A673 (cell line): ENCODE results near the gene NT5E. TPM values are rescaled to one million over a fixed set of nuclear protein-coding genes. Genes with fewer than 3 reads are reported as not detected.

Experiments
- BruUV-seq: library from RNA; stranded (reverse); fragments of 400-500 nt; replicated peaks from 2 replicates; lab custom pipeline; 2021; lab: Mats Ljungman, UMichigan
- CTCF ChIA-PET: fragments of 300-600 bp; sonication (Branson Sonifier 250); formaldehyde crosslinking; loops from one replicate; lab custom pipeline; 2022; ENCODE audit warnings: antibody characterized with exemption; lab: Charles Lee
- POLR2A ChIA-PET: fragments of 300-600 bp; sonication (Branson Sonifier 250); formaldehyde crosslinking; loops from one replicate; lab custom pipeline; 2022; ENCODE audit warnings: antibody characterized with exemption; ENCODE audit not compliant: low non-redundant PET; lab: Charles Lee
- DNase-seq: peaks from one replicate; pipeline ENCODE4 v3.0.0-alpha.2; 2015; ENCODE audit warnings: low spot score
- H3K27ac ChIP-seq: fragments of 200-600 bp; sonication (generic); 2 replicates; pipeline ENCODE4 v1.5.1; 2016; ENCODE audit warnings: mixed run types, low read depth, mild to moderate bottlenecking, mixed read lengths, antibody characterized with exemption, low read length; ENCODE audit not compliant: poor library complexity, severe bottlenecking
- H3K27me3 ChIP-seq: fragments of 200-600 bp; sonication (generic); replicated peaks from 2 replicates; pipeline ENCODE4 v1.6.1; 2017; ENCODE audit warnings: mixed run types, low read depth, mild to moderate bottlenecking, mixed read lengths, antibody characterized with exemption, low read length; ENCODE audit not compliant: insufficient read depth, poor library complexity
- H3K36me3 ChIP-seq: fragments of 200-600 bp; sonication (generic); 2 replicates; pipeline ENCODE4 v1.6.1; 2016; ENCODE audit warnings: mixed run types, mild to moderate bottlenecking, mixed read lengths, antibody characterized with exemption, low read length; ENCODE audit not compliant: insufficient read depth, poor library complexity, severe bottlenecking
- H3K4me1 ChIP-seq: fragments of 200-600 bp; sonication (generic); 2 replicates; pipeline ENCODE4 v1.6.1; 2017; ENCODE audit warnings: mixed run types, mild to moderate bottlenecking, mixed read lengths, antibody characterized with exemption, low read length; ENCODE audit not compliant: insufficient read depth, poor library complexity, severe bottlenecking
- H3K4me3 ChIP-seq: fragments of 200-600 bp; sonication (generic); 2 replicates; pipeline ENCODE4 v1.5.1; 2016; ENCODE audit warnings: low read depth, mixed run types, mild to moderate bottlenecking, mixed read lengths, low read length; ENCODE audit not compliant: poor library complexity, severe bottlenecking
- H3K9me3 ChIP-seq: fragments of 200-600 bp; sonication (generic); 2 replicates; pipeline ENCODE4 v1.6.1; 2016; ENCODE audit warnings: mixed run types, low read depth, mild to moderate bottlenecking, mixed read lengths, antibody characterized with exemption, low read length; ENCODE audit not compliant: poor library complexity, severe bottlenecking
- CTCF ChIP-seq: fragments of 300-800, 200-600 bp; sonication (generic); conservative IDR thresholded peaks from 2 replicates; pipeline ENCODE4 v1.5.1; 2017; ENCODE audit warnings: low read depth, mild to moderate bottlenecking, antibody characterized with exemption, low read length, moderate library complexity, mixed read lengths
- EZH2 ChIP-seq: fragments of 200-600 bp; sonication (generic); IDR thresholded peaks from 2 replicates; pipeline ENCODE4 v1.6.1; 2017; ENCODE audit warnings: borderline replicate concordance, low read depth, mild to moderate bottlenecking, mixed read lengths, antibody characterized with exemption, low read length; ENCODE audit not compliant: poor library complexity, severe bottlenecking
- intact Hi-C: fragments of 100-400 bp; cut with micrococcal nuclease; formaldehyde crosslinking; loops from one replicate; pipeline ENCODE4 v1.10.0; 2022; ENCODE audit not compliant: unreplicated experiment
- total RNA-seq: library from RNA; stranded (reverse); gene quantifications from 2 replicates; pipeline ENCODE4 v1.2.3, GENCODE V29; 2021

Gene NT5E
- total RNA-seq, 1 experiment from 2014 or later, result 32.7 TPM

GRCh38 chr6:85419046-85419759 is 30.7 kb upstream of the NT5E start:
- H3K4me3 ChIP-seq, result no peak overlapping the region
- TF ChIP-seq EZH2, result no peak
- no peak for TF ChIP-seq CTCF
- H3K27me3 ChIP-seq, result no peaks in the 10 kb centered on the region
- no peak for DNase-seq
- intact Hi-C loops, result no loop called here
- H3K4me1 ChIP-seq, result no peaks in the 10 kb centered on the region
- ChIA-PET CTCF (no interaction called here), POLR2A (no interaction called here)
- no peaks in the 10 kb centered on the region for H3K9me3 ChIP-seq
- H3K27ac ChIP-seq, result no peak overlapping the region
- no peaks in the 10 kb centered on the region for H3K36me3 ChIP-seq
- BruUV-seq, result no TSS peak

GRCh38 chr6:85420551-85420950 is 29.3 kb upstream of the NT5E start:
- no peak for DNase-seq
- BruUV-seq, result no TSS peak
- Histone ChIP-seq H3K4me1 (no peaks in the 10 kb centered on the region), H3K27me3 (no peaks in the 10 kb centered on the region), H3K4me3 (no peak overlapping the region), H3K27ac (no peak overlapping the region), H3K9me3 (no peaks in the 10 kb centered on the region), H3K36me3 (no peaks in the 10 kb centered on the region)
- ChIA-PET POLR2A (no interaction called here), CTCF (no interaction called here)
- TF ChIP-seq CTCF (no peak), EZH2 (no peak)
- intact Hi-C loops, result no loop called here

GRCh38 chr6:85421181-85421580 is 28.7 kb upstream of the NT5E start:
- ChIA-PET CTCF (no interaction called here), POLR2A (no interaction called here)
- TF ChIP-seq EZH2 (no peak), CTCF (no peak)
- Histone ChIP-seq H3K27ac (no peak overlapping the region), H3K4me1 (no peaks in the 10 kb centered on the region), H3K36me3 (no peaks in the 10 kb centered on the region), H3K27me3 (no peaks in the 10 kb centered on the region), H3K9me3 (no peaks in the 10 kb centered on the region), H3K4me3 (no peak overlapping the region)
- intact Hi-C loops, result no loop called here
- no TSS peak for BruUV-seq
- no peak for DNase-seq
